Measurements from ENCODE around the gene NPPA. TPM values are rescaled to one million over a fixed set of nuclear protein-coding genes. Genes with fewer than 3 reads are reported as not detected.
A peak's percentile ranks its signal among the peaks of the same experiment; 100 is the strongest.

The NPPA gene
- total RNA-seq, 6 experiments from 2014 or later: 0.27 to 2.3 (median 1.3) TPM; not detected in 2

DNA sequence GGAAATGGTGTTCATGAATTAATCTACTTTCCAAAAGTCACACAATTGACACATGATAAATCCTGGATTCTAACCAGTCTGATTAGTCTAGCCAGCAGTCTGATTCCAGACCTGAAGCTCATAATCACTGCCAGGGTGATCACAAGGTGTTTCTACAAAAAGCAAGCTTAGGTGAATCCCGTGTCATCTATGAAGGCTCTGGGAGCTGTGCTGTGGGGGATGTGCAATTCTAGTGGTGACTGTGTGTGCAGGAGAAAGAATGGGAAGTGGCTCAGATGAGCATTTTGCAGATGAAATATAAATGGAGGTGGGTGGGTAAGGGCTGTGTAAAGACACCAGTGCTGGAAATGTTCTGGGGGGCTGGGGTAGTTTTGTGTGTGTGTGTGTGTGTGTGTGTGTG, 13.0 kb upstream of the NPPA start:
- intact Hi-C loops (cut with DNase I): no loop called here

DNA sequence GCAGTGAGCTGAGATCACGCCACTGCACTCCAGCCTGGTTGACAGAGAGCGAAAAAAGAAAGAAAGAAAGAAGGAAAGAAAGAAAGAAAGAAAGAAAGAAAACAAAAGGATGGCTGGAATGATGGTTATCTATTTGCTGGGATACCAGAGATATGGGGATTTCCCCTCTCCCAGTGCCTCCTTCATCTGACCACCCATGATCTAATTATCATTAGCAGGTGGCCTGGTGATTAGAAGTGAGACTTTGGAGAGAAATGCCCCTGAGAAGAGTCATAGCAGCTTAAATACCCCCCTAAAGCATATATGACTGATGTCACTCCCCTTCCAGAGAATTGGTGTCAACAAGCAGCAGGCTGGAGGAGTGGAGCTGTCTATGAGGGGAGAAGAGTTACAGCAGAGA, 12.5 kb upstream of the NPPA start:
- intact Hi-C loops (cut with DNase I): no loop called here
- H3K36me3 ChIP-seq: no peaks in the 10 kb centered on the region
- TF ChIP-seq, protein P1, sequence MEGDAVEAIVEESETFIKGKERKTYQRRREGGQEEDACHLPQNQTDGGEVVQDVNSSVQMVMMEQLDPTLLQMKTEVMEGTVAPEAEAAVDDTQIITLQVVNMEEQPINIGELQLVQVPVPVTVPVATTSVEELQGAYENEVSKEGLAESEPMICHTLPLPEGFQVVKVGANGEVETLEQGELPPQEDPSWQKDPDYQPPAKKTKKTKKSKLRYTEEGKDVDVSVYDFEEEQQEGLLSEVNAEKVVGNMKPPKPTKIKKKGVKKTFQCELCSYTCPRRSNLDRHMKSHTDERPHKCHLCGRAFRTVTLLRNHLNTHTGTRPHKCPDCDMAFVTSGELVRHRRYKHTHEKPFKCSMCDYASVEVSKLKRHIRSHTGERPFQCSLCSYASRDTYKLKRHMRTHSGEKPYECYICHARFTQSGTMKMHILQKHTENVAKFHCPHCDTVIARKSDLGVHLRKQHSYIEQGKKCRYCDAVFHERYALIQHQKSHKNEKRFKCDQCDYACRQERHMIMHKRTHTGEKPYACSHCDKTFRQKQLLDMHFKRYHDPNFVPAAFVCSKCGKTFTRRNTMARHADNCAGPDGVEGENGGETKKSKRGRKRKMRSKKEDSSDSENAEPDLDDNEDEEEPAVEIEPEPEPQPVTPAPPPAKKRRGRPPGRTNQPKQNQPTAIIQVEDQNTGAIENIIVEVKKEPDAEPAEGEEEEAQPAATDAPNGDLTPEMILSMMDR (IDR thresholded peaks at IDR 0.05): no peak
- TF ChIP-seq POLR2A (IDR thresholded peaks at IDR 0.05): no peak
- ATAC-seq: no peak
- H3K4me1 ChIP-seq: peaks cover 0 to 3% (median 0%) of the 10 kb centered on the region in 4 donors
- no peak overlapping the region for H3K27ac ChIP-seq
- H3K4me3 ChIP-seq: no peak overlapping the region
- H3K27me3 ChIP-seq: peaks cover 10 to 16% of the 10 kb centered on the region in 2 donors
- WGBS (ENCODE audit: insufficient coverage, low coverage, low lambda C conversion rate, missing lambda C conversion rate): 21% methylated on average over 2 of the region's 2 CpGs
- H3K9me3 ChIP-seq: no peaks in the 10 kb centered on the region
- no peak for DNase-seq

More for the DNA sequence above, 13.0 kb upstream of the NPPA start:
- TF ChIP-seq, protein P1 (IDR thresholded peaks at IDR 0.05): no peak
- TF ChIP-seq POLR2A (IDR thresholded peaks at IDR 0.05): no peak
- no peaks in the 10 kb centered on the region for H3K9me3 ChIP-seq
- peaks cover 10 to 16% of the 10 kb centered on the region in 2 donors for H3K27me3 ChIP-seq
- no peaks in the 10 kb centered on the region for H3K36me3 ChIP-seq
- peaks cover 0 to 3% (median 0%) of the 10 kb centered on the region in 4 donors for H3K4me1 ChIP-seq
- no peak overlapping the region for H3K4me3 ChIP-seq
- 30% methylated on average over 1 of the region's 1 CpG for WGBS (ENCODE audit: insufficient coverage, low coverage, low lambda C conversion rate, missing lambda C conversion rate)
- H3K27ac ChIP-seq: no peak overlapping the region
- DNase-seq (no peak), ATAC-seq (no peak)

DNA sequence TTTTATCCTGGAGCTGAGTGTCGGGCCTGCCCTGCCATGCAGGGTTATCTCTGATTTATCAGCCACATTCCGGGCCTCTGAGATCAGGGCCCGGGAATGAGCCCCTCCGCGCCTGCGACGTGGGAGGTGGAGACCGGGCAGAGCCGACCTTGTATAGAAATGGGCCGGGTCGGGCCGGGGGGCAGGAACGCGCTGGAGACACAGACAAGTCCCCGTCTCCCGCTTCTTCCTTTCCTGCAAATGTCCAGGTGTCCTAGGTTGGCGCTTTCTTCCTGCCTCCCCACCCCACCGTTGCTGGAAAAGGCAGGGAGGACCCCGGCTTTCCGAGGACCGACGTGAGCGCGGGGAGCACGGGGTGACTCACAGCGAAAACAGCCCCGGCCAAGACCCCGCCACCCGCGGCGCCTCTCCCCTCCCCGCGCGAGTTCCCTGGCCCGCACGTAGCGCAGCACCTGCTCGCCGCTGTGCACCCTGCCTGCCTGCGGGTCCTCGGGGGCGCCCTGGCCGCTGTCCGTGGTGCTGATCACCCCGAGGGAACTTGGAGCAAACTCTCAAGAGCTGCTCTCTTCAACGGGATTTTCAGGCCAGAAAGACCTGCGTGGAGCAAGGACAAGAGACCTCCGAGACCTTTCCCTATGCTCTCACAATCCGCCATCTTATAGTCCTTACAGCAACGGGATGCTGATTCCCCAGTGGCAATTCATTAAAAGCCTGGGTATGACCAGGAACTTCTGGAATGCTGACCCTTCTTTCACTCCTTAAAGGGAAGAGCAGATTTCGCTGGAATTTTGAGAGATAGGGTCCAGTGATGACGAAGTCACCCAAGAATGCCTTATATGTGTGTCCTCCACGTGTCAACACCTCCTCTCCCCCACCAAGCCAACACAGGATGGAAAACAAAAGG, 11.6 kb upstream of the NPPA start:
- TF ChIP-seq, protein P1 (IDR thresholded peaks at IDR 0.05): peak in 2 of 4 donors; percentile 7 to 12
- no peak for TF ChIP-seq POLR2A (IDR thresholded peaks at IDR 0.05)
- H3K4me1 ChIP-seq: peaks cover 0 to 3% (median 0%) of the 10 kb centered on the region in 4 donors
- ATAC-seq (peak; percentile 72 to 82 (median 78)), DNase-seq (peak in 1 of 3 donors; percentile 57)
- WGBS (ENCODE audit: insufficient coverage, low coverage, low lambda C conversion rate, missing lambda C conversion rate): 7% methylated on average over 13 of the region's 53 CpGs
- no peaks in the 10 kb centered on the region for H3K9me3 ChIP-seq
- no peak overlapping the region for H3K4me3 ChIP-seq
- peaks cover 10 to 16% of the 10 kb centered on the region in 2 donors for H3K27me3 ChIP-seq
- intact Hi-C loops (cut with DNase I): no loop called here
- no peak overlapping the region for H3K27ac ChIP-seq
- no peaks in the 10 kb centered on the region for H3K36me3 ChIP-seq

DNA sequence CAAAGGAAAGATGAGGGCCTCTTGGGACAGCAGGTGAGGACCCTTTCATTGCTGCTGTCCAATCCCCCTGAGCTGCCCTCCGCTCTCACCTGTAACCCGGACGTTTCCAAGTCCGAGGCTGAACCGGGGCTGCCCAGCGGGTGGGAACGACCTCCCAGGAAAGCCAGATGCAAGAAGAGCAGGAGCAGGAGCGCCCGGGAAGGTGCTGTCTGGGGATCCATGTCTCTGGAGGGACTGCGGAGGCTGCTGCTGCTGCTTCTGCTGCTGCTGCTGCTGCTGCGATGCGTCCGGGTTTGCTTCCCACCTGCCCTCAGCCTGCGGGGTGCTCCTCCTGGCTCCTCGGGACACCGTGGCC, 11.0 kb upstream of the NPPA start, which contains the start of gene NPPB:
TSS of gene NPPB (minus strand) at position 333 of the 355 bp plus-strand sequence. CDS start at position 221, 112 bp downstream.
- ATAC-seq (no peak), DNase-seq (no peak)
- Histone ChIP-seq H3K4me1 (peaks cover 0 to 3% (median 0%) of the 10 kb centered on the region in 4 donors), H3K27ac (no peak within 1 kb of the TSS), H3K36me3 (no peaks in the 10 kb centered on the region), H3K27me3 (peaks cover 10 to 16% of the 10 kb centered on the region in 2 donors), H3K4me3 (no peak within 1 kb of the TSS), H3K9me3 (no peaks in the 10 kb centered on the region)
- intact Hi-C loops (cut with DNase I): no loop called here
- TF ChIP-seq, protein P1 (IDR thresholded peaks at IDR 0.05): no peak
- TF ChIP-seq POLR2A (IDR thresholded peaks at IDR 0.05): no peak
- 21% methylated on average over 9 of the region's 16 CpGs for WGBS (ENCODE audit: insufficient coverage, low coverage, low lambda C conversion rate, missing lambda C conversion rate)
